HG03103 (cell line): ENCODE measurements around the gene BMPR1A.

Experiments used
- ATAC-seq: cut with Tn5 transposase; IDR thresholded peaks from one replicate; pipeline ENCODE4 v1.9.1; 2021; ENCODE audit warnings: low read depth; ENCODE audit not compliant: unreplicated experiment

Gene BMPR1A

GRCh38 chr10:86758189-86759072 lies 2.0 kb downstream of the BMPR1A start:
- ATAC-seq: no peak

GRCh38 chr10:86759073-86759672 lies 2.8 kb downstream of the BMPR1A start:
- no peak for ATAC-seq

- ATAC-seq: no peak
Observed at GRCh38 chr10:86763404-86763803, 7.0 kb downstream of the BMPR1A start.

- no peak for ATAC-seq
Observed at GRCh38 chr10:86765548-86765947, 9.1 kb downstream of the BMPR1A start.

- no peak for ATAC-seq
Observed at GRCh38 chr10:86768412-86769062, 12.1 kb downstream of the BMPR1A start.

GRCh38 chr10:86769991-86770390 lies 13.6 kb downstream of the BMPR1A start:
- ATAC-seq: no peak

- ATAC-seq: no peak
Observed at GRCh38 chr10:86770412-86770960, 14.1 kb downstream of the BMPR1A start.

- no peak for ATAC-seq
Observed at GRCh38 chr10:86773498-86773897, 17.1 kb downstream of the BMPR1A start.

- peak; percentile 69 for ATAC-seq
Observed at GRCh38 chr10:86775056-86775869, 18.8 kb downstream of the BMPR1A start.

- ATAC-seq: no peak
Observed at GRCh38 chr10:86775870-86776180, 19.4 kb downstream of the BMPR1A start.

- ATAC-seq: no peak
Observed at GRCh38 chr10:86779220-86780017, 23.0 kb downstream of the BMPR1A start.

- peak; percentile 76 for ATAC-seq
Observed at GRCh38 chr10:86782701-86783418, 26.4 kb downstream of the BMPR1A start.

- ATAC-seq: no peak
Observed at GRCh38 chr10:86785037-86785436, 28.6 kb downstream of the BMPR1A start.

GRCh38 chr10:86785968-86786367 lies 29.5 kb downstream of the BMPR1A start:
- no peak for ATAC-seq

- ATAC-seq: no peak
Observed at GRCh38 chr10:86786368-86786767, 29.9 kb downstream of the BMPR1A start.

- ATAC-seq: no peak
Observed at GRCh38 chr10:86790394-86790793, 34.0 kb downstream of the BMPR1A start.

GRCh38 chr10:86792461-86793167 lies 36.2 kb downstream of the BMPR1A start:
- ATAC-seq: no peak

- no peak for ATAC-seq
Observed at GRCh38 chr10:86793696-86794095, 37.3 kb downstream of the BMPR1A start.

GRCh38 chr10:86795353-86795752 lies 38.9 kb downstream of the BMPR1A start:
- no peak for ATAC-seq
